Measurements from ENCODE around the gene NRXN3.

DNA sequence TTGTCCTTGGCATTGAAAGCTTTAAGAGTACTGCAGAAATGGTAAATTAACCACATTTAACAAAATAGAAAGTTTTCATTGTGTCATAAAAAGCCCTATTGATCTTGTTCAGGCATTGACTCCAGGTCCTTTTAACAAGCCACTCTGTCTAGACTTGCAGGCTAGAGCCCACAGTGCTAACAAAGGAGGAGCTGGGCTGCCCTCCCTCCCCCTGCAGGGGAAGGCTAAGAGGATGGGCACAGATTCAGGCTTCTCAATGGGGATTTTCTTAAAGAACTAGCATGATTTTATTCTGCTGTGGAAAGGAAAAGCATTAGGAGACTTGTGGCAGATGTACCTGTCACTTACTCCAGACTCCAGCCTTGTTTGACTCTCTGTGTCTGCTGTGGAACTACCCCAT lies 463.6 kb downstream of the NRXN3 start:
- TF ChIP-seq, protein P1, sequence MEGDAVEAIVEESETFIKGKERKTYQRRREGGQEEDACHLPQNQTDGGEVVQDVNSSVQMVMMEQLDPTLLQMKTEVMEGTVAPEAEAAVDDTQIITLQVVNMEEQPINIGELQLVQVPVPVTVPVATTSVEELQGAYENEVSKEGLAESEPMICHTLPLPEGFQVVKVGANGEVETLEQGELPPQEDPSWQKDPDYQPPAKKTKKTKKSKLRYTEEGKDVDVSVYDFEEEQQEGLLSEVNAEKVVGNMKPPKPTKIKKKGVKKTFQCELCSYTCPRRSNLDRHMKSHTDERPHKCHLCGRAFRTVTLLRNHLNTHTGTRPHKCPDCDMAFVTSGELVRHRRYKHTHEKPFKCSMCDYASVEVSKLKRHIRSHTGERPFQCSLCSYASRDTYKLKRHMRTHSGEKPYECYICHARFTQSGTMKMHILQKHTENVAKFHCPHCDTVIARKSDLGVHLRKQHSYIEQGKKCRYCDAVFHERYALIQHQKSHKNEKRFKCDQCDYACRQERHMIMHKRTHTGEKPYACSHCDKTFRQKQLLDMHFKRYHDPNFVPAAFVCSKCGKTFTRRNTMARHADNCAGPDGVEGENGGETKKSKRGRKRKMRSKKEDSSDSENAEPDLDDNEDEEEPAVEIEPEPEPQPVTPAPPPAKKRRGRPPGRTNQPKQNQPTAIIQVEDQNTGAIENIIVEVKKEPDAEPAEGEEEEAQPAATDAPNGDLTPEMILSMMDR (IDR thresholded peaks at IDR 0.05; ENCODE audit: low read length), result no peak
- no peak for TF ChIP-seq EZH2 (IDR thresholded peaks at IDR 0.05; ENCODE audit: borderline replicate concordance, low read length)

Measured in OCI-LY1 (cell line).